Astrocyte of the hippocampus (primary cell): Measurements from ENCODE around the gene SRGAP2C.
"Not testable (repeated sequence)": the region's sequence is repeated elsewhere in the genome, so short reads cannot be mapped to it uniquely, and the experiment has no call there.

Source experiments
- DNase-seq: peaks from one replicate; pipeline ENCODE4 v3.0.0; 2011; ENCODE audit warnings: low read depth, low spot score

The SRGAP2C gene

DNA sequence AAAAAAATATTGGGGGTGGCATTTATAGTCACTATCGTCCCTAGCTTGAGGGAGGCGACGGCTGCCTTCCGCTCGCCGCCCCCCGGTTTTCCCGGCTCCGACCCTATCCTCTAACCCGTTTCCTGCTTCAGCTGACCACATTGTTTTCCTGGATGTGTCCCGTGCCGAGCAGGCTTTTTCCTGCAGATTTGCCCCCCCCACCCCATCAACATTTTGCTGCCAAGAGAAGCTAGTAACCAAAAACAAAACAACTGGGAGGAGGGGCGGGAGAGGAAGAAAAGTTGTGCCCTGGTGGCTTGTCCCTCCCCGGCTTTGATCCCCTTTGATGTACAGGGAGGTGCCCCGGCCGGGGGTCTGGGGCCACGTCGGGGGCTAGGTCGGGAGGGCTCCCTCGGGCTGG lies 1.4 kb downstream of the SRGAP2C start:
- not testable (repeated sequence) for DNase-seq

DNA sequence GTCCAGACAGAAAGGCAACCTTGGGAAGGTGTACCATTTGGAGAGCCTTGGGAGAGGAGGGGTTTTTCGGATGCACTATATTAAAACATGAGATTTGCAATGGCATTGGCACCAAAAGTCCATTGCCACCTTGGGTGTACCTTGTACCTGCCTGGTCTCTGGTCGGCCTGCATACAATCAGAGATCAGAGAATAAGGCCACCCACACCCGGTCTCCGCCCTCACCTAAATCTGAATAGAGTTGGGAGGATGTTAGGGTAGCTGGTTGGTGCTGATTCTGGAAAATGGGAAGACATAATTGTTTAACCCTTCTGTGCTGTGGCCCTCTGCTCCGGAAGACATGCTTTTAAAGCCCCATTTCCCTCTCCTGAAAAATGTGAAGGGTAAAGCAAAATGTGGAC lies 3.1 kb downstream of the SRGAP2C start:
- not testable (repeated sequence) for DNase-seq

DNA sequence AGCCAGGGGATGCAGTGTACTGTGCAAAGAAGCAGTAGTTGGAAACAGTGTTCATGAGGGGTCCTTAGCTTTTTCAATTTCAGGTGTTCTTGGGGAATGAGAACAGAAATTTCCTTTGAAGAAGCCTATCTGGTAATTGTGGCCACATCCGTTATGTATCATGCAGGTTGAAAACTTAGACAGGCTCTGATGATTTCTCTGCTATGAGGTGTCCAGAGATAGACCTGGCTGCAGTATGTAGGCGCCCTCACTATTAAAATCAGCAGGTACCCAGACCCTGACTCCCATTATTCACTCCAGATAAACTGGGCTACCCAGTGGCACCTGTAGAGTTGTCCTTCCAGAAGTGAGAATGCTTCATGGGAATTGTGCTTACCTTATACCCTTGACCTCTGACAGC lies 7.7 kb downstream of the SRGAP2C start:
- DNase-seq: not testable (repeated sequence)

DNA sequence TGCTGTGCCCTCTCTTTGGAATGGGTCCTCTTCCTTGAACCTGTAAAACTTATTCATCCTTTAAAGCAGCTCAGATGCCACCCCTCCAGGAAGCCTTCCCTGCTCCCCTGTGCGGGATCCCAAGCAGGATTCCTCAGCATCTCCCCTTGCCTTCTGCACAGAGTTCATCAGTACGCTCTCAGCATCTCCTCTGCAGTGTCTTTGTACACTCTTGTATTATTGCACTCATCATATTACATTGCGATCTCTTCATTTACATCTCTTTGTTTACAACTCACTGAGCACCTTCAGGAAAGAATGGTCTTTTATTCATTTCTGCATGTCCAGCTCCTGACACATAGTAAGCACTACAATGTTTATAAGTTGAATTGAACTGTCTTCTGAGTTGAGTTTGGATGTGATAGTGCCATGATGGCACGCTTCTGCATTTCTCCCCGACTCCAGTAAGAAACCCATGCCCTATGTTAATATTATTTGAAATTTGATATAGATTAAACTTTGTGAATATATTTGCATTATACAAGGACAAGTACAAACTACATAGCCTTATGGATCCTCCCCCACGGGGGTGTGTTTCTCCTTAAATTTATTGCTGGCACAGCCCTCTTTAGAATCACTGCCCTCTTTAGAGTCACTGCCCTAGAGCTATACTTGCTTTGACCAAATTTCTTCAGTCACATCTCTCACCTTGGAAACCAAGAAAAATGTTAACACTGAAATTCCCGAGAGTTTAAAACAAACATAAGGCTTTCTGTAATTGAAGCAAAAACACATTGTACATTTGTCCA lies 12.5 kb downstream of the SRGAP2C start:
- DNase-seq: not testable (repeated sequence)

DNA sequence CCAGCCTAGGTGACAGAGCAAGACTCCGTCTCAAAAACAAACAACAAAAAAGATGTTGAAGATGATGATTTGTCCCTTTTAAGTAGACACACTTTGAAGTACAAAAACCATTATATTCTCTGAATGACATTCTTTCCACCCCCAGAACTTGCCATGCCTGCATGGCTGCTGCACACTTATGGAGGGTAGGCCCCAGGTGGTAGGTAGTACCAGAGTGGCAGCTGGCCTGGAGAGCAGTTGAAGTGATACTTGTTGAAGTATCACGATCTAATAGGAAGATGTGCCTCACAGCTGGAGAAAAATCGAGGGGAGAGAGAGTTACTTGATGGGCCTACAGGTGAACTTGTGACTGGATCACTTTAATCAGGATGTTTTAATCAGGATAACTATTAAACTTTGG lies 15.0 kb downstream of the SRGAP2C start:
- DNase-seq: not testable (repeated sequence)

DNA sequence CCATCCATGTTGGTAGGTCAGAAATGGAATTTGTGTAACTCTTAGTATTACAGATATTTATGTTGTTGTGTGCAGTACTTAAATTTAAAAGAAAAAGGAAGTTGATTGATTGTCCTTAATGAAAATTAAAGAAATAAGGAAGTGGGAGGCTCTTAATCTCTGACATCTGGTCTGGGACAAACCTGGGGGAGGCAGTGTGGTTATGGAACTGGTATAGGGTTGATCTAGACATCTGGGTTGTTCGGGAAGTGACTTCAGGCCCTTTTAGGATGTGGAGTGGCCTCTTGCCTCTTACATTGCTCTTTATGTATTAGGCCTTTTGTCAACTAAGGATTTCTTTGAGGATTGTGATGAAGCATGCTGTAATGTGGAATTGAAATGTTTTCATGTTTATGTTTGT lies 15.5 kb downstream of the SRGAP2C start:
- DNase-seq: not testable (repeated sequence)

DNA sequence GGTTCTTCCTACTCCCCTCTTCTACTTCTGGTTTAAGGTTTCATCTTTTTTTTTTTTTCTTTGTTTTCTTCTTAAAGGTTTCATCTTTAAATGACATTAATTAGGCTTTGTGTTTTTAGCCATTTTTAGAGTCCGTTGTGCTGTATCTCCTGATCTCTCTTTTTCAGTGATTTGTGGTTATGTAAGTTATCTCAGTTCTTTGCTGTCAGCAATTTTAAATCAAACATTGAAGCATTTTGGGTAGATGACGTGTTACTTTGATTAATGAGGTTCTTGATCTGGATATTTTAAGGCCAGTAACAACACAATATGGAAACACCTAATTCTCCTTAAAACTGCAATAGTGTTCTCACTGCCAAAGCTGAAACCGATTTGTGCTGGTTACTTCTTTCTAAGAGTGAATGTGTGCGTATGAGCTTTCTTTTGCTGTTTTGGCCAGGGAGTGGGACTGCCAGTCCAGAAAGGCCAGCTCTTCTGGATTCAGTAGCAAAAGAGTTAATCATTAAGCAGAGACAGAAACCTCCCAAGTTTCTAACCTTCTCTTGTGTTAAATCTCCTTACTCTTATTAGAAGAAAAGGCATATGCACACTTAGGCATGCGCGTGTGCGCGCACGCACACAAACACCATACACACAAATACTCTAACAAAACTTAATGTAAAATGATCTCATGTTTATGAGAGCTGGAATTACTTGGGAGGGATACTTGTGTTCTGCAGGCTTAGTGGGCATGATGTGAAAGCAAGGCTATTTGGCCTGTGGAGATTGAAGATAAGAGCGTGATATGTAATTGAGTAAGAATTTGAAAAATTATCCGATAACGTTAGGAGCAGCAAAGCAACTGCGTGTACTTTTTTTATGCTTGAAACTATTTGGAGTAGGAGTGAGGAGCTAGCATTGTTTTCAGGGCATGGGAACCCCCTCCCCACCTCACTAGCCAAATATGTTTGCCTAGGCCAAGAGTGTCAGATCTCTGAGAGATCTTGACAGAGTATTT lies 16.5 kb downstream of the SRGAP2C start:
- DNase-seq: peak; percentile 35

DNA sequence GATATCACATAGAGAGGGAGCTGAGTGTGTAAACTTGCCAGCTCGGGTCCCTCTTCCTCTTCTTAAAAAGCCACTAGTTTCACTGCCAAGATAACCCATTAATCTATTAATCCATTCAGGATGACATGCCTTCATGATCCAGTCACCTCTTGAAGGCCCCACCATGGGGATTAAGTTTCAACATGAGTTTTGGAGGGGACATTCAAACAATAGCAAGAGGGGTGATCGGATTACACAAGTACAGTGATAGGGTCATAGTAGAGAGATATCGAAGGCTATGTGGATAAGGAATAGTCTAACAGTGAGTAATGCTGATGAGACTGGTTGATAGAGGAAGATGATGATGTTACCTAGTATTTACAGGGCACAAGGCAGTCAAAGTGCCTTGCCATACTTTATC lies 18.2 kb downstream of the SRGAP2C start:
- not testable (repeated sequence) for DNase-seq

DNA sequence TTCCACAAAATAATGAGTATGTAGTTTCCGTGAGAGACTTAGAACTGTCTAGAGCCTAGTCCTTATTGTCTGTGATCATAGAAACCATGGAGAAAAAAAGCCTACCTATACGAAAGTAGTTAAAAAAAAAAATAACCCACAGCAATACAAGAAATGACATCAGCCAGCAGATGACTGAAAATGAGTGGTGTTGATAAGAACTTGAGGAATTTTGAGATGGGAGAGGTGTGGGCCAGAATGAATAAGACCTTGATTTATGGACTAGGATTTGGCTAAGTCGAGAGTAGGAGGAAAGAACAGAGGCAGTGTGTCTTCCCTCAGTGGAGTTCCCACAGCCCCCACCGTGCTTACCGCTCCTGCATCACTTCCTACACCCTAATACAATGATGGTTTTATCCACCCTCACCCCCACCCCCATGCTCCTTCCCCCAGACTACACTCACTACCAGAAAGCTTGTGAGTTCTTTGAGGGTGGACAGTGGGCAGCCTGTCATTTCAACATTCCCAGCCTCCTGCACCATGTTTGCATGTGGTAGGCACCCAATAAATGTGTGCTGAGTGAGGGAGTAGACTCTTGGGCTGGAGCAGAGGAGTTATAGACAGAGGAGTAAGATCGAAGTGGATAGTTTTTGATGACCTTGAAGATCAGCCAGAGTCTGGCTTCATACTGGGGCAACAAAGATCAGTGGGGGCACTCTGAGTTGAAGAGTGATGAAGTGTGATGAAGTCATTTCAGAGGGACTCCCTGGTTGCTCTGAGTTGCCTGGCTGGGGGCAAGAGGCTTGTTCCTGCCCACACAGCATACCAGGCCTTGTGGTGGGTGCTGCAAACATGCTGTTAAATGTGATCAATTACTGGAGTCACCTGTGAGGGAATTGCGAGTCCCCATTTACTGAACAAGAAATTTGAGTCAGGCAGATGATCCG lies 21.3 kb downstream of the SRGAP2C start:
- DNase-seq: not testable (repeated sequence)

DNA sequence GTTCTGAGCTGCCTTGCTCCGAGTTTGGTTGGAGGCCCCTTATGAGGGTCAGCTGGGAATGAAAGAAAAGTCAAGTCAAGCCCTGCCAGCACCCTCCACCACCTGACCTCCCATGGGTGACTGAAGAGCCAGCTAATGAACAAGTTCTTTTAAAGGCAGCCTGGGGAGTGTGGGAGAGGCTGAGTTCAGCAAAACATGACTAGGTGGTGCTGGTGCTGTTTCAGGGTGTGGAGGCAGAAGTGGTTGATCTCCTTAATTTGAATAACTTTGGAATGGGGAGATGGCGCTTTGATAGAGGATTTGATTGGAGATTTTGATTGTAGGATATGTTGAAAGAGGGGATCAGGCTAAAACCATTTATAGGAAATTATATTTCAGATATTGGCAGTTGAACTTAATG lies 22.6 kb downstream of the SRGAP2C start:
- not testable (repeated sequence) for DNase-seq

DNA sequence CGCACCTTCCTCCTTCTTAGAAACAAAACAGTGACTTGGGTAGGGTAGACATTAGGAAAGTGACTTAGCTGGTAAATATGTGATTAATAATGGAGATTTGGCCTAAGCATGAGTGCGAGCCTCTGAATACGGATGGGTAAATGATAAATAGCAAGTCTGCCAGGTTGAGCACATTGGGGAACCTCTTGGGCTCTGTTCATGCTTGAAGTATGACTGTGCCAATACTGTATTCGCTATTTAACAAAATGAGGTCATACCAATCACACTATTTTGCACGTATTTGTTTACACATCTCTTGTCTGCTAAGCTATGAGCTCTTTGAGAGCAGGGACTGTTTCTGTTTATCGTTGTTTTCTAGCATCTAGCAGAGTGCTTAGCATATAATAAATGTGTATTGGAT lies 23.6 kb downstream of the SRGAP2C start:
- not testable (repeated sequence) for DNase-seq

DNA sequence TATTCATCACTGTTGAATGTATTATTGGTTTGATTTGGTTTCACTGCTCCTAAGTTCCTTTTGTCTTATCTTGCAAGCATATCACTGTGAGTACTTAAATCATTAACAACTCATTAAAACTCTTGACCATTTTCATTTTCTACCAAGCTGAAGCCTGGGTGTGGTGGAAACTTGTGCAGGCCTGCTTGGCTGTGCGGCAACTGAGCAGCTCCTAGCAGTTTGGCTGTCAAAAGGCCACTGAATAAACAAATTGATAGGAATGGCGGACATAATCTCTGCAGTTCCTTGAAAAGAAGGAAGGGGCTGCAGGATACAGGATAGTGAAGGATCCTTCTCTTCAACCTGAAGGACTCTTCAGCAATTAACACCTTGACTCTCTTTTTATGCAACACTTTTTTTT lies 26.0 kb downstream of the SRGAP2C start:
- not testable (repeated sequence) for DNase-seq

DNA sequence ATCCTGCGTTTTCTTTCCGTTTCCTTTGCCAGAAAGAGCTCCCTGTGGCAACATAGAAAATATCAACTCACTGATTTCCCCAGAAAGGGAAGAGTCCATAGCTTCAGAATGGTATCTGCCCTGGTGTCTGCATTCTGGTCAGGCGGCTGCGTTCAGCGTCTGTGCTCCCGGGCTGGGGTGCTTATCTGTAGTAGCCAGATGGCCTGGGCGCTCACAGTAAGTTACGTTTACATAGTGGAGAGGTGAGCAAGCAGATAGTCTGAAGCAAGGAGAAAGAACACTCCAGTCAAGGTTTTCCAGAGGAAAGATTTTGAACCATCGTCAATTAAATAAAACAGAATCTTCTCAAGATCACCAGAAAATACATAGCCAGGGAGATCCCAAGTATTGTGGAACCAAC lies 28.7 kb downstream of the SRGAP2C start:
- DNase-seq: not testable (repeated sequence)

DNA sequence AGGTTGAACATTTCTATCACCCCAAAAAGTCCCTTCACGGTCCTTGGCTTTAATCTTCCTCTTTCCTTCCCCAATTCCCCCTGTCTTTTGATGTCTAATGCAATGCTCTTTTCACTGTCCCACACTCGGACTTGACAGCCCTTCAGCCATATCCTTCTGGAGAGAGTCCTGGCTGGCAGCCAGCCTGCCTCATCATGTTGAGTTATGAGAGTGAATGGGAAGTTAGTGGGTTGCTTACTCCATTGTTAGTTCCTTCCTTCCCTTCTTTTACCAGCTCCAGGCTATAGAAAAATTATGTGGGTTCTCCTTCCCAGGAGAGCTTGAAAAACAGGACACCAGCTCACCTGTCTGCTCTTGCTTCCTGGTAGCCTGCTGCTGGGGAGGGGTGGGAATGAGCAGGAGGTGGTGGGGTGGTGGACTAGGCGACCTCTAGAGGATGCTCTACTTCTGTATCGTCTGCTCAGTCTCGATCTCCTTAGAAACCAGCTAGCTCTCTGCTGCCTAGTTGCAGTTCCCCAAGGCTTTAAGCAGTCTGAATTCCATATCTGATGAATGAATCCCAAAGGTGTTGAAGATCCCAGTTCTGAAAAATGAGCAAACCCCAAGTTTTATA lies 29.9 kb downstream of the SRGAP2C start:
- DNase-seq: not testable (repeated sequence)

DNA sequence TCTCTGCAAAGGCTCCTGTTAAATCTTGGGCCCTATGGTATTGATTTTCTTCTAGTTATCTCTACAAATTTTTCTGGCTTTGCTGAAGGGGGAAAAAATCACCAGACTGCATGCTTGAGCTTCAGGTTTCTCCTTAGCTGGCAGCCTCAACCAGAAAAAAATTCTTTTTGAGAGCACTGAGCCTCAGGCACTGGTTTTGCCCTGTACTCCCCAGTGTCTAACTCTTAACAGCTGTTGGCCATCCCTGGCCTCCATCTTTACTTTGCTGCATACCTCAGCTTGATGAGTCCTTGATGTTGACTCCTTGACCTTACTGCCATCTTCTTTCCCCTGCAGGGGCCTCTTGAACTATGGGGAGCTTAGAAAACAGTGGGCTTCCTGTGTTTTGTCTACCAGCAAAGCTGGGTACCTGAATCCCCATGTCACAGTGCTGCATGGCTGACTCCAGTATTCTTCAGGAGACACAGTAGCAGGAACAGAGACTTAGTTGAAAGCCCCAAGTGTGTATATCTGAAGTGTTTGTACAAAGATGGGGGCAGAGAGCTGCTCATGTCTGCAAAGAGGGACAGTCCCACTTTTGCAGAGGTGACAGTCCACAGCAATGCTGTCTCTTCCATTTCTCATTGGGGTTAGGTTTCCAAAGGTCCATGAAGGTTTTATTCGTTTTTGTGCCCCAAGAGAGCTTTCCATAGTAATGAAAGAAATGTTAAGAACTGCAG lies 31.1 kb downstream of the SRGAP2C start:
- DNase-seq: not testable (repeated sequence)

DNA sequence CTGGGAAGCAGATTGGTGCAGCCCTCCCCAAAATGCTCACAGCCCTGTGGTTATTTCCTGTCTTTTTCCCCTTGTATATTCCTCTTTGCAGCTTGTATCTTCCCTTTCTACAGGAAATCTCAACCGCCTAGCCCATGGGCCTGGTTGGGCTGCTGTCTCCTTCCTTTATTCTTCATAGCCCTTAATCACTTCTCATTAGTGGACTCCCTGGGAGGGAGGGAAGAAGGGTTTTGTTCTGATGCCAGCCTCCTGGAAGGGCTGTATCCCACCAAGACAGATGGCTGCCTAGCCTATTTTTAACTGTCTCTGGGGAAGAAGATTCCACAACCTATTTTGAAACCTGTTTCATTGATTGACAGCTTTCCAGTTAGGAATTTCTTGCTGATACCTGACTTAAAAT lies 31.9 kb downstream of the SRGAP2C start:
- not testable (repeated sequence) for DNase-seq

DNA sequence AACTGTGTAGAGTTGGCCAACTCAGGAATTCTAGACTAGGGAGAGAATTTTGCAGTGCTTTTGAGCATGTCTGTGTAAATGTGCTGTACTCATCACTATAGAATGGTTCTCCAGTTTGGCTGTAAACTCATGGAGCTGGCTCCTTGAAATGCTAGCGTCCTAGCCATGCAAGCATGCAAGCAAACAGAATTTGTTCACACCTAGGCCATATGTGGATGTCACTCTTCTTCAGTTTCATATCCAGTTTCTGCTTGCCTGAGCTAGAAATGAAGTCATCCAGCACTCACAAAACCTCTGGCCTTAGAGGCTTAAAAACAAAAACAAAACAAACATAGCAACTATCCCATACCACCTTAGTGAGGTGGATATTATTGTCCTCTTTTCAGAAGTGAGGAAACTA lies 37.0 kb downstream of the SRGAP2C start:
- DNase-seq: not testable (repeated sequence)

DNA sequence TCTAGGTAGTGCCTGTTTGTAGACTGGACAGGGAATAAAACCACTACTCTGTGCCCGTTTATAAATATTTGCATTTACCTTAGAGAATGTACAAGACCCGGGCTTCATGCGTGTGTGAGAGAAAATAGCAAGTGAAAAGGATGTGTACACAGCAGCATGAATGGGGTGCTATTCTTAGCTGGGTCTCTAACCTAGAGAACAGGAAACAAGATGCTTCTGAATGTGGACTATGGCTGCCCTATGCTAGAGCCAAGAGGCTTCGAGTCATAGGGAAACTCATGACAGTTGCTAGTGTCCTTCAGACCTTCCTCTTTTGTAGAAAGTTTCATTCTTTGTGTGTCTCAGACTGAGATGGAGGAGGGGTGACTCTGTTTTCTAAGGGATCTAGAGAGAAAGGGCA lies 39.9 kb downstream of the SRGAP2C start:
- DNase-seq: not testable (repeated sequence)

DNA sequence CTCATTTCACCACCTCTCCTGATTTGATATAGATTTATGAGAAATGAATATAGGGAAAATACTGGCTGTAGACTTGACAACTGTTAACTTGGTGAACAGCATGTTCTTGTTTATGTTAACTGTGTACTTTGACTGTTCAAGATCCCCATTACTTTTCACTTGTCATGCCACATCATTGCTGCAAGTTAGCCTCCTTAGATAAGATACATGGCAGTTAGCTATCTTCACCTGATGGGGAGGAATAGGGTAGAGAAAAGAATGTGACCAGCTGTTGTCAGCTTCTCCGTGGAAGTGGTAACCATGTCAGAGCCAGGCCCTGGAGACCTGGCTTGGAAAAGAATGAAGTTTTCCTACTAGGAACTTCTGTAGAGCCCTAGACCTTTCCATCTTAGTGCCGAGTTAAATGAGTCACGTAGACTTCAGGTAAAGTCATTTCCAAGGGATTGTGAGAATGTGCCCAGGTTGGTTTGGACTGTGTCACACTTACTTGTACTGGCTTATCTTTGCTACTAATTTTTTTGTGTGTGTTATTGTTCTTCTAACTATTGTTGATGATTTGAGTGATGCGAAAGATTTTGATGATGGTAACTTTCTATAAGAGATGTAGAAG lies 41.6 kb downstream of the SRGAP2C start:
- DNase-seq: not testable (repeated sequence)

DNA sequence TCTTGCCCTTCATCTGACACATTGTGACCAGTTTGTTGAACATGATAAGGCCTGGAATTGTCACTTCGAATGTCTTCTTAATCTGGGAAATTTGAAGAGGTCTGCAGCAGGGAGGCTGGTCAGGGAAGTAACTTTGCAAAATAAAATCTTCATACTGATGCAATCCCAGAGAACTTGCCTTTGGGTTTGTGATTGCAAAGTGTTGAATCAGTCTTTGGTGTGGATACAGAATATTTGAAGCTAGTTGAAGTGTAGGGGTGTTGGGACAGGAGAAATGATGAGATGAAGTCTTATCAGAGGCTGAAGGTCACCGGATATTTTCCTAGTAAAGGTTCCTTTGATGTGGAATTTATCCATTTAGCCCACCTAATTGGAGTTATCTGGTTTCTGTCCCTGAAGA lies 42.1 kb downstream of the SRGAP2C start:
- not testable (repeated sequence) for DNase-seq
